Gastrocnemius medialis (tissue), 4 donors: ENCODE results near the gene SLC5A11.

Experiments used
- CTCF ChIP-seq, 5 experiments: fragments of 450-650 bp in 3 of 5; fragments of 200-600 bp in 2 of 5; sonication (generic) in 2 of 5; IDR thresholded peaks in 4 of 5; conservative IDR thresholded peaks in 1 of 5; 1 replicate in 4 of 5; 2 replicates in 1 of 5; pipeline ENCODE4 v1.5.1; 2016 to 2019; ENCODE audit warnings: antibody characterized with exemption in 5 of 5, mild to moderate bottlenecking in 3 of 5, moderate library complexity in 3 of 5
- POLR2A ChIP-seq, 2 donors: fragments of 450-650 bp; IDR thresholded peaks; one replicate each; pipeline ENCODE4 v1.6.1; 2017; ENCODE audit warnings: antibody characterized with exemption in 2 of 2, mild to moderate bottlenecking in 2 of 2, moderate library complexity in 2 of 2

- no peak for TF ChIP-seq POLR2A (IDR thresholded peaks at IDR 0.05)
- no peak for TF ChIP-seq CTCF (IDR thresholded peaks at IDR 0.05 in 4 of 5, conservative IDR thresholded peaks at IDR 0.05 in 1 of 5)
Measured at GRCh38 chr16:24826817-24827566, 18.8 kb upstream of the SLC5A11 start.
